GM08714 (cell line): ENCODE data around the gene PRXL2C.
"Not testable (repeated sequence)": the region's sequence is repeated elsewhere in the genome, so short reads cannot be mapped to it uniquely, and the experiment has no call there.

Experiments
- H3K4me3 ChIP-seq: fragments of 200-500 bp; sonication (Bioruptor generic); 2 replicates; pipeline ENCODE4 v1.5.1; 2014; ENCODE audit warnings: mild to moderate bottlenecking, low read length, inconsistent platforms
- ZNF274 ChIP-seq: IDR thresholded peaks from 2 replicates; pipeline ENCODE4 v1.6.1; 2012; ENCODE audit warnings: mild to moderate bottlenecking, low read depth, low read length

The PRXL2C gene

GRCh38 chr9:96655198-96655851 lies at the start of gene PRXL2C:
Gene PRXL2C (minus strand): TSS chr9:96655317. CDS start chr9:96655281, 36 bp downstream.
- TF ChIP-seq ZNF274 = no peak
- peak within 1 kb of the TSS; percentile 57 for H3K4me3 ChIP-seq

GRCh38 chr9:96700721-96701375 lies 45.7 kb upstream of the PRXL2C start:
- not testable (repeated sequence) for H3K4me3 ChIP-seq

GRCh38 chr9:96691326-96691725 lies 36.2 kb upstream of the PRXL2C start:
- TF ChIP-seq ZNF274 = no peak
- H3K4me3 ChIP-seq = no peak overlapping the region

DNA sequence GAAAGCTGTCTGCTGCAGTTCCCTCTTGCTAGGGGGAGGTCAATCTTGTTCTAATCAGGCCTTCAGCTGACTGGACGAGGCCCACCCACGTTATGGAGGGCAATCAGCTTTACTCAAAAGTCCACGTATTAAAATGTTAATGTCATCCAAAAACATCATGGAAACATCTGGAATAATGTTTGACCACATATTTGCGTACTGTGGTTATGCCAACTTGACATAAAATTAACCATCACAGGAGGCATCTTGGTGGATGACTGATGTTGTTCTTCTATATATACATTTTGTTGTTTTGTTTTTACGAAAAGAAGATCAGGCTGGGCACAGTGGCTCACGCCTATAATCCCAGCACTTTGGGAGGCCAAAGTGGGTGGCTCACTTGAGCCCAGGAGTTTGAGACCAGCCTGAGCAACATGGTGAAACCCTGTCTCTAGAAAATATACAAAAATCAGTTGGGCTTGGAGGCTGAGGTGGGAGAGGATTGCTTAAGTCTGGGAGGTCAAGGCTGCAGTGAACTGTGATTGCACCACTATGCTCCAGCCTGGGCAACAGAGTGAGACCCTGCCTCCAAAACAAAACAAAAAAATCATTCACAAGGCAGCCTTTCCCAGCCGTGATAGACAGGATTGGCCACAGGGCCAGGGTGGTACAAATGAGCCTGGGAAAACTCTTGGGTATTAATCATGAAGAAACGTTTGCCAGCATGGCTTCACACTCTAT lies 33.8 kb upstream of the PRXL2C start:
- TF ChIP-seq ZNF274 = no peak

DNA sequence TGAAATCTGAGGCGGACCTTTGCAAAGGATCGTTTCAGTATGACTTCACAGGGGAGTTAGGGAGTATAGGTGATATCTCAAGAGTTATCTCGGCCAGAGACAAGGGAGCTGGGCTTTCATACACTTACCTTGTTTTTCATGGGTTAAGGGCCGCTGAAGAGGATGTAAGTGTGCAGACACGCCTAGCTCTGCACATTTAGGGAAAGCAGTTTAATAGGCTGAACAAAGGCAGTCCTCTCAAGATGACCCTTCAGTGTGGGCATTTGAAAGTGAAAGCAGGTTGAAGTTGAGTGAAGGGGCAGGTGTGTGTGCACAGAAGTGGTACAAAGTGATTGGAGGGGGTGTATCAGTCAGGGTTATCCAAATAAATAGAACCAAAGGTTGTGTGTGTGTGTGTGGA lies 33.1 kb upstream of the PRXL2C start:
- TF ChIP-seq ZNF274 = no peak
- no peak overlapping the region for H3K4me3 ChIP-seq

More for the DNA sequence above, 33.8 kb upstream of the PRXL2C start:
- H3K4me3 ChIP-seq = no peak overlapping the region

- H3K4me3 ChIP-seq = no peak overlapping the region
Observed at GRCh38 chr9:96686638-96687335, 31.7 kb upstream of the PRXL2C start.

GRCh38 chr9:96680812-96681499 lies 25.8 kb upstream of the PRXL2C start:
- TF ChIP-seq ZNF274 = no peak
- no peak overlapping the region for H3K4me3 ChIP-seq

More at GRCh38 chr9:96686638-96687335, 31.7 kb upstream of the PRXL2C start:
- no peak for TF ChIP-seq ZNF274

DNA sequence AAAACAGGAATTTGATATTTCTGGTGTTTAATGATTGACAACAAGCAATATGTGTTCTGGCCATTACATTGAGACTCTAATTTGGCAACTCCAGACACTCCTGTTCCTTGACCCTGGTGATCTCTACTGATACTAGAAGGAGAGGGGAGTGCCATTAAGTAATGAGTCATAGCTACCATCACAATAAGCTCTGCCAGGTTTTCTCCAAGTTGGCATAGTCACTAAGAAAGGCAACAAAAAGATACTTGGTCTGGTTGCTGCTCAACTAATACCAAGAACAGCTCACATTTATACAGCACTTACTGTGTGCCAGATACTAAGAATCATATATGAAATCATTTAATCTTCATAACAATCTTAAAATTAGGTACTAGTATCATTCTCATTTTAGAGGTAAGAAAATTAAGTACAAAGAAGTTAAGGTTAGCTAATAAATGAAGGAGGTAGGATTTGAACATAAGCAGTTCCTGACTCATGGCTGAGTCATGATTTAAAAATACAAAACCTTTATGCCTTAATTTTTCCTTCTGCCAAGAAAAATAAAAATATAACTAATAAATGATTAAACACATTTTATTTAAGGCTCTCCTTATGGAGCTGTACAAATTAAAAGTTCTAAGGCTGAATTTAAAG lies 19.9 kb upstream of the PRXL2C start:
- no peak overlapping the region for H3K4me3 ChIP-seq
- TF ChIP-seq ZNF274 = no peak

GRCh38 chr9:96673786-96674185 lies 18.7 kb upstream of the PRXL2C start:
- not testable (repeated sequence) for H3K4me3 ChIP-seq

- H3K4me3 ChIP-seq = no peak overlapping the region
- TF ChIP-seq ZNF274 = no peak
Observed at GRCh38 chr9:96668868-96669534, 13.9 kb upstream of the PRXL2C start.

- no peak for TF ChIP-seq ZNF274
Observed at GRCh38 chr9:96667363-96667728, 12.2 kb upstream of the PRXL2C start.

GRCh38 chr9:96666653-96667362 lies 11.7 kb upstream of the PRXL2C start:
- not testable (repeated sequence) for H3K4me3 ChIP-seq

More at GRCh38 chr9:96667363-96667728, 12.2 kb upstream of the PRXL2C start:
- no peak overlapping the region for H3K4me3 ChIP-seq

GRCh38 chr9:96665789-96666188 lies 10.7 kb upstream of the PRXL2C start:
- TF ChIP-seq ZNF274 = no peak
- no peak overlapping the region for H3K4me3 ChIP-seq
